Stimulated activated CD4-positive, alpha-beta T cell treated with anti-CD3 and anti-CD28 coated beads, TNF-alpha, amount 100 ng/mL, for 24 hours (primary cell): Measurements from ENCODE around the gene PUS1.

Source experiments
- DNase-seq, 3 experiments: peaks; one replicate each; pipeline ENCODE4 v3.0.0-alpha.2; 2020; ENCODE audit warnings: low read depth in 3 of 3

PUS1 gene

DNA sequence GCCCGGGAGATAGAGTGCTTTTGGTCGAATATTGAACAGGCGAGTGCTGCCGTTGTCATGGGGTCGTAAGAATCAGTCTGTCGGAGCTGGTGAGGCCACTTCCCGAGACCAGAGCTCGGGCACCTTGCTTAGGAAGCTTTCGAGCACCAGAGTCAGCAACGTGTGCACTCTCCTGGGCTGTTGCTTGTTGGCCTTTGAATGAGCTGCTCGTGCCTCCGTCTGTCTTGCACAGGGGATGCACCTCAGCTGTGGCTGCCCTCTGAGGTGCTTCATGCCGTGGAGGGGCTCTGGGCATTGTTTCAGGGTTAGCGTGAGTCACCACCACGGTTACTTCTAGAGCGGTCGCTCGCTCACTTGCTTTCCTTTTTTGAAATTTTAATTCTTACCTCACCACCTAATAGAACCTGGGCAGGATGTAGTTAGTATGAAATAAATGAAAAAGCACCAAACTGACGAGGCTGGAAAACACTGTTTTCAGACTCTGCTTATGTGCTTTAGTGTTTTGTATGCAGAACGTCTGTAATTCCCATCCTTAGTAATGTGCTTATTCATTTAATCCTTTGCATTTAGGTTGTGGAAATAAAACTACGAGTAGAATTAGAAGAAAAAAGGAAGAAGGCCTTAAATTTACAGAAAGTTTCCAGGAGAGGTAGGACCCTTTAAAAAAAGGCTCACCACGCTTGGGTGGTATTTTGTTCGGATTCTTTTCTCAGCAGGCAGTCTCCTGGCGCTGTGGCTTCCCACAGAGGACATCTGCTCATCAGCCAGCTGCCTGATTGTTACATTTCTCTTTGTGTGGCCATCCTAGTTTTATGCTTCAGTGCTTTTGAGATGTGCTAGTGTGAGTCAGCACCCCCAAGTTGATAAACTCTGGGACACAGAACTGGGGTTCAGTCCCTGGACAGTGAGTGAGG, 61.2 kb downstream of the PUS1 start:
- DNase-seq: no peak

DNA sequence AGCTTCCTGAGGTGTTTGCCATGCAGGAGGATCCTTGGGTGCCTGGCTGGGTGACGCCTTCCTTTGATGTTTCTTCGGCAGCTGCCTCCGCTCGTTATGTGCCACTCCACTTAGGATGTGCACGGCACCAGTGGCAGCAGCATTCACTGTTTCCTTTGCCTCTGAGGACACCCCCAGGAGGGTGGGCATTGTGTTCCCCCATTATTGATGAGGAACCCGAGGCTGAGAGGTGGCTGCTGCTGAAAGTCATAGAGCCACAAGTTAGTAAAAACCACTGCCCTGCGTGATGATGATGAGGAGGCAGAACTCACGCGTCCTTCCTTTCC, 61.9 kb downstream of the PUS1 start:
- no peak for DNase-seq

DNA sequence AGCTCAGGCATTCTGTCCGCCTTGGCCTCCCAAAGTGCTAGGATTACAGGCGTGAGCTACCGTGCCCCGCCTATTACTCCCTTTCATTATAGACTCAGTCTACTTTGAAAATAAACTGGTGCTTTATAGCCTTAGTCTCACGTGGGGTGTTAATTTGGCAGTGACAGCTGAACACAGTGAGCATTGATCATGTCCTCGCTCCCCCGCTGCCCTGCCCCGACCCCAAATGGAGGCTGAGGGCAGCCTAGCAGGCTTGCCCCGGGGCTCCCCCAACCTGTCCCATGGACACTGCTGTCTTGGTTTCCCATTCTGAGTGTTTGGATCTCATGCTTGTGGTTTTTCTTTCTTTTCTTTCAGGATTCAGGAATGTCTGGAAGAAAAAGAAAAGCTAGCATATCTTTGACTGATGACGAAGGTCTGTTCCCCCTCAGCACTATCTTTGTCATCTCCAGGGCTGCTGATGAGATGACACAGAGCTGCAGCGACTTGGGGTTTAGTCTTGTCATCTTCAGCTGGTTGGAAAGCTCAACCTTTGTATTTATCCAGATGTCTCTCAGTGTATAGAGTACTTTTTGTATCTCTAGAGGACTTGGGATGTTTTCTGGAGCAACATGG, 62.8 kb downstream of the PUS1 start:
- DNase-seq: no peak

DNA sequence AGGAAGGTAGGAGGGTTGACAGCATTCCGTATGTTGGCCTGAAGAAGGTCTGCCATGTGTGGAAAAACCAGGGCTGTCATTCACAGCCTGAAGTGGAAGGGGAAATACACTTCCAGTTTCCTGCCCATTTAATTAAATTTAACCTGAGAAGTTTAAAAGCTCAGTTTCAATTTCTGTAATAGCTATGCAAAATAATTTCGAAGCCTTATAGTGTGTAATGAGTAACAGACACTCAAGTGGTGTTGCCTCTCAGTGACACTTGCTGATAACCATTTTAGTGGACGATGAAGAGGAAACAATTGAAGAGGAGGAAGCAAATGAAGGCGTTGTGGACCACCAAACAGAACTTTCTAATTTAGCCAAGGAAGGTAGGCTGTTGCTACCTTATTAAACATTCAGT, 65.5 kb downstream of the PUS1 start:
- DNase-seq: no peak
